MCF 10A (cell line): ENCODE data around the gene HSD11B2. TPM values are rescaled to one million over a fixed set of nuclear protein-coding genes. Genes with fewer than 3 reads are reported as not detected.

Experiments used
- BruUV-seq: library from RNA; stranded (reverse); fragments of 400-500 nt; replicated peaks from 2 replicates; lab custom pipeline; 2021; lab: Mats Ljungman, UMichigan
- CTCF ChIA-PET: fragments of 300-600 bp; sonication (Branson Sonifier 250); formaldehyde crosslinking; extraction: SDS; loops from one replicate; lab custom pipeline; 2021; ENCODE audit warnings: antibody characterized with exemption, inconsistent platforms; lab: Yijun Ruan, JAX
- POLR2A ChIA-PET: fragments of 300-600, 350-650 bp; sonication (Branson Sonifier 250); formaldehyde crosslinking; extraction: SDS; loops from one replicate; lab custom pipeline; 2020; ENCODE audit warnings: antibody characterized with exemption, inconsistent platforms; lab: Yijun Ruan, JAX
- DNase-seq: peaks from one replicate; pipeline ENCODE4 v3.0.0-alpha.2; 2018; ENCODE audit not compliant: unreplicated experiment
- H3K27ac Mint-ChIP-seq: one replicate; pipeline ENCODE4 v1.8.0; 2022; ENCODE audit warnings: mild to moderate bottlenecking, low read depth, mixed read lengths; ENCODE audit not compliant: unreplicated experiment
- H3K27me3 Mint-ChIP-seq: one replicate; pipeline ENCODE4 v1.8.0; 2022; ENCODE audit warnings: mixed read lengths; ENCODE audit not compliant: insufficient read depth, unreplicated experiment
- H3K36me3 Mint-ChIP-seq: one replicate; pipeline ENCODE4 v1.8.0; 2022; ENCODE audit warnings: mild to moderate bottlenecking, moderate library complexity, mixed read lengths; ENCODE audit not compliant: insufficient read depth, unreplicated experiment
- H3K4me1 Mint-ChIP-seq: one replicate; pipeline ENCODE4 v1.8.0; 2022; ENCODE audit warnings: mixed read lengths; ENCODE audit not compliant: insufficient read depth, unreplicated experiment
- H3K4me3 Mint-ChIP-seq: one replicate; pipeline ENCODE4 v1.8.0; 2022; ENCODE audit warnings: mild to moderate bottlenecking, moderate library complexity, mixed read lengths; ENCODE audit not compliant: unreplicated experiment
- H3K9me3 Mint-ChIP-seq: one replicate; pipeline ENCODE4 v1.8.0; 2022; ENCODE audit warnings: mixed read lengths; ENCODE audit not compliant: unreplicated experiment
- CTCF ChIP-seq: fragments of 200-600 bp; IDR thresholded peaks from one replicate; pipeline ENCODE4 v1.8.0; 2022; ENCODE audit warnings: antibody characterized with exemption, mild to moderate bottlenecking; ENCODE audit not compliant: unreplicated experiment
- intact Hi-C: fragments of 100-400 bp; cut with micrococcal nuclease; formaldehyde crosslinking; loops from 2 replicates; pipeline ENCODE4 v1.14.1; 2022
- total RNA-seq: library from RNA; stranded (reverse); gene quantifications from 2 replicates; pipeline ENCODE4 v1.2.3, GENCODE V29; 2022

The HSD11B2 gene
- total RNA-seq, 1 experiment from 2014 or later: 0.86 TPM

GRCh38 chr16:67396159-67397035, 34.5 kb upstream of the HSD11B2 start:
- DNase-seq: peak; percentile 76
- ChIA-PET CTCF (interaction anchor here (0.6 kb wide), 1 partner anchor 10 kb away, joined by 4 read pairs; no protein-coding TSS in a partner anchor), POLR2A (interaction anchor here (0.7 to 1.2 kb wide), 2 partner anchors 31 to 36 kb away, joined by 3 read pairs; no protein-coding TSS in a partner anchor)
- Mint-ChIP-seq H3K36me3 (peaks cover 6% of the 10 kb centered on the region), H3K9me3 (no peaks in the 10 kb centered on the region), H3K4me1 (peaks cover 14% of the 10 kb centered on the region), H3K27ac (peak overlapping the region; percentile 75), H3K27me3 (no peaks in the 10 kb centered on the region), H3K4me3 (no peak overlapping the region)
- intact Hi-C loops: no loop called here
- no TSS peak for BruUV-seq
- TF ChIP-seq CTCF: no peak

GRCh38 chr16:67397036-67397801, 33.7 kb upstream of the HSD11B2 start:
- ChIA-PET POLR2A (no interaction called here), CTCF (no interaction called here)

GRCh38 chr16:67397812-67398545, 32.9 kb upstream of the HSD11B2 start:
- H3K9me3 Mint-ChIP-seq: no peaks in the 10 kb centered on the region
- TF ChIP-seq CTCF: no peak
- POLR2A ChIA-PET: no interaction called here
- H3K4me3 Mint-ChIP-seq: no peak overlapping the region
- H3K4me1 Mint-ChIP-seq: peaks cover 14% of the 10 kb centered on the region
- DNase-seq: no peak
- intact Hi-C loops: no loop called here
- no TSS peak for BruUV-seq
- CTCF ChIA-PET: interaction anchor here (0.5 kb wide), 1 partner anchor 176 kb away, joined by 5 read pairs; no protein-coding TSS in a partner anchor
- no peak overlapping the region for H3K27ac Mint-ChIP-seq
- no peaks in the 10 kb centered on the region for H3K27me3 Mint-ChIP-seq
- peaks cover 6% of the 10 kb centered on the region for H3K36me3 Mint-ChIP-seq

More at GRCh38 chr16:67397036-67397801, 33.7 kb upstream of the HSD11B2 start:
- intact Hi-C loops: no loop called here
- no TSS peak for BruUV-seq
- TF ChIP-seq CTCF: no peak
- H3K4me3 Mint-ChIP-seq: no peak overlapping the region
- peaks cover 14% of the 10 kb centered on the region for H3K4me1 Mint-ChIP-seq
- no peaks in the 10 kb centered on the region for H3K27me3 Mint-ChIP-seq
- H3K9me3 Mint-ChIP-seq: no peaks in the 10 kb centered on the region
- no peak overlapping the region for H3K27ac Mint-ChIP-seq
- no peak for DNase-seq
- H3K36me3 Mint-ChIP-seq: peaks cover 6% of the 10 kb centered on the region
